HEK293 (cell line): ENCODE data around the gene DDC.

Experiments
- CTCF ChIA-PET: fragments of 350-600 bp; formaldehyde crosslinking; extraction: SDS; loops from one replicate; lab custom pipeline; 2021; ENCODE audit warnings: antibody characterized with exemption; lab: Yijun Ruan, JAX
- POLR2A ChIA-PET: fragments of 300-600 bp; formaldehyde crosslinking; extraction: SDS; loops from one replicate; lab custom pipeline; 2020; ENCODE audit warnings: antibody characterized with exemption, inconsistent platforms; lab: Yijun Ruan, JAX
- H3K27ac ChIP-seq: fragments of 200-500 bp; sonication (Bioruptor generic); 2 replicates; pipeline ENCODE4 v1.5.1; 2014; ENCODE audit warnings: low read depth, low read length, control low read depth, inconsistent platforms; ENCODE audit errors: extremely low read depth
- H3K36me3 ChIP-seq, 2 experiments: fragments of 200-500 bp in 1 of 2; sonication (Bioruptor generic) in 1 of 2; 1 replicate in 1 of 2; 2 replicates in 1 of 2; pipeline ENCODE4 v1.5.1; 2014 to 2017; ENCODE audit warnings: inconsistent platforms in 2 of 2, low read length in 2 of 2; ENCODE audit not compliant: control insufficient read depth in 2 of 2, insufficient read depth in 1 of 2
- H3K4me1 ChIP-seq: fragments of 200-500 bp; sonication (Bioruptor generic); 2 replicates; pipeline ENCODE4 v1.5.1; 2014; ENCODE audit warnings: mild to moderate bottlenecking, low read length, inconsistent platforms; ENCODE audit not compliant: control insufficient read depth, insufficient read depth
- H3K4me3 ChIP-seq: 2 replicates; pipeline ENCODE4 v1.5.1; 2011; ENCODE audit warnings: low read depth, mild to moderate bottlenecking, control low read depth, low read length, moderate library complexity
- H3K9me3 ChIP-seq: fragments of 200-500 bp; sonication (Bioruptor generic); 2 replicates; pipeline ENCODE4 v1.5.1; 2014; ENCODE audit warnings: low read depth, low read length, inconsistent platforms; ENCODE audit not compliant: control insufficient read depth, insufficient read depth
- BCL6B ChIP-seq: fragments of 450-650 bp; formaldehyde crosslinking; IDR thresholded peaks from 2 replicates; pipeline ENCODE4 v1.5.1; 2017; ENCODE audit warnings: missing biosample characterization, missing genetic modification characterization
- ELK4 ChIP-seq: IDR thresholded peaks from 2 replicates; pipeline ENCODE4 v1.6.1; 2011; ENCODE audit warnings: mild to moderate bottlenecking, low read depth, low read length, borderline replicate concordance
- HOXC10 ChIP-seq: sonication (generic); formaldehyde crosslinking; IDR thresholded peaks from 2 replicates; pipeline ENCODE4 v1.8.1; 2023; ENCODE audit warnings: mild to moderate bottlenecking, missing genetic modification reagents
- KLF10 ChIP-seq: fragments of 450-650 bp; IDR thresholded peaks from 2 replicates; pipeline ENCODE4 v1.5.1; 2018; ENCODE audit warnings: missing biosample characterization, mild to moderate bottlenecking, missing genetic modification characterization
- PRDM6 ChIP-seq: fragments of 450-650 bp; formaldehyde crosslinking; IDR thresholded peaks from 2 replicates; pipeline ENCODE4 v1.5.1; 2017; ENCODE audit warnings: missing biosample characterization, missing genetic modification characterization
- SALL2 ChIP-seq: fragments of 450-650 bp; formaldehyde crosslinking; IDR thresholded peaks from 2 replicates; pipeline ENCODE4 v1.5.0; 2017; ENCODE audit warnings: missing biosample characterization, mild to moderate bottlenecking, missing genetic modification characterization, borderline replicate concordance
- TSHZ1 ChIP-seq: fragments of 450-650 bp; formaldehyde crosslinking; IDR thresholded peaks from 2 replicates; pipeline ENCODE4 v1.5.1; 2016; ENCODE audit warnings: missing biosample characterization, missing genetic modification characterization, borderline replicate concordance
- ZBTB48 ChIP-seq: fragments of 450-650 bp; formaldehyde crosslinking; IDR thresholded peaks from 2 replicates; pipeline ENCODE4 v1.5.1; 2016; ENCODE audit warnings: missing biosample characterization, missing genetic modification characterization
- ZBTB49 ChIP-seq: fragments of 450-650 bp; formaldehyde crosslinking; IDR thresholded peaks from 2 replicates; pipeline ENCODE4 v1.5.1; 2016; ENCODE audit warnings: missing biosample characterization, missing genetic modification characterization, low read depth
- ZFHX2 ChIP-seq: fragments of 450-650 bp; formaldehyde crosslinking; conservative IDR thresholded peaks from 2 replicates; pipeline ENCODE4 v1.5.1; 2016; ENCODE audit warnings: missing biosample characterization, missing genetic modification characterization
- ZNF138 ChIP-seq: fragments of 450-650 bp; formaldehyde crosslinking; IDR thresholded peaks from 2 replicates; pipeline ENCODE4 v1.5.1; 2016; ENCODE audit warnings: missing biosample characterization, missing genetic modification characterization, borderline replicate concordance
- ZNF354C ChIP-seq: fragments of 450-650 bp; formaldehyde crosslinking; IDR thresholded peaks from 2 replicates; pipeline ENCODE4 v1.5.1; 2016; ENCODE audit warnings: missing biosample characterization, missing genetic modification characterization, low read depth, borderline replicate concordance
- ZNF37A ChIP-seq: fragments of 450-650 bp; IDR thresholded peaks from 2 replicates; pipeline ENCODE4 v1.5.1; 2018; ENCODE audit warnings: missing biosample characterization, missing genetic modification characterization
- ZNF449 ChIP-seq: fragments of 450-650 bp; formaldehyde crosslinking; IDR thresholded peaks from 2 replicates; pipeline ENCODE4 v1.5.1; 2017; ENCODE audit warnings: missing biosample characterization, mild to moderate bottlenecking, missing genetic modification characterization, moderate library complexity
- ZNF529 ChIP-seq: fragments of 450-650 bp; formaldehyde crosslinking; IDR thresholded peaks from 2 replicates; pipeline ENCODE4 v1.5.1; 2017; ENCODE audit warnings: missing genetic modification characterization, missing biosample characterization; ENCODE audit not compliant: insufficient replicate concordance
- ZNF530 ChIP-seq: fragments of 450-650 bp; formaldehyde crosslinking; IDR thresholded peaks from 2 replicates; pipeline ENCODE4 v1.5.1; 2016; ENCODE audit warnings: low read depth, missing biosample characterization, missing genetic modification characterization
- ZNF555 ChIP-seq: fragments of 450-650 bp; formaldehyde crosslinking; conservative IDR thresholded peaks from 2 replicates; pipeline ENCODE4 v1.5.1; 2017; ENCODE audit warnings: missing biosample characterization, mild to moderate bottlenecking, missing genetic modification characterization, inconsistent platforms
- ZNF596 ChIP-seq: fragments of 450-650 bp; IDR thresholded peaks from 2 replicates; pipeline ENCODE4 v1.5.0; 2018; ENCODE audit warnings: missing biosample characterization, mild to moderate bottlenecking, missing genetic modification characterization, moderate library complexity
- ZNF626 ChIP-seq: fragments of 450-650 bp; sonication (Bioruptor Pico); formaldehyde crosslinking; IDR thresholded peaks from 2 replicates; pipeline ENCODE4 v1.5.1; 2018; ENCODE audit warnings: missing biosample characterization, missing genetic modification characterization, inconsistent platforms
- ZNF707 ChIP-seq: fragments of 450-650 bp; formaldehyde crosslinking; IDR thresholded peaks from 2 replicates; pipeline ENCODE4 v1.5.1; 2016; ENCODE audit warnings: missing biosample characterization, missing genetic modification characterization

DDC gene

GRCh38 chr7:50423860-50424259 lies 141.3 kb downstream of the DDC start:
- Histone ChIP-seq H3K4me1 (no peaks in the 10 kb centered on the region), H3K36me3 (no peaks in the 10 kb centered on the region), H3K27ac (no peak overlapping the region), H3K4me3 (no peak overlapping the region), H3K9me3 (no peaks in the 10 kb centered on the region)
- TF ChIP-seq ZBTB49 (no peak), ZNF530 (no peak), HOXC10 (CRISPR knock-in tag) (no peak), ZNF529 (tag by site-specific recombination) (no peak), TSHZ1 (tag by site-specific recombination) (no peak), ZNF37A (tag by site-specific recombination) (no peak), BCL6B (no peak), PRDM6 (tag by site-specific recombination) (no peak), ZNF555 (no peak), ZBTB48 (tag by site-specific recombination) (no peak), KLF10 (tag by site-specific recombination) (no peak), ZNF354C (tag by site-specific recombination) (no peak), ZNF138 (tag by site-specific recombination) (no peak)
- POLR2A ChIA-PET, result no interaction called here
- CTCF ChIA-PET, result no interaction called here

- CTCF ChIA-PET, result interaction anchor here (0.6 to 0.8 kb wide), 2 partner anchors 719 to 739 kb away, joined by 3 to 4 read pairs; no protein-coding TSS in a partner anchor
- no peak for TF ChIP-seq ZNF596 (tag by site-specific recombination)
- TF ChIP-seq PRDM6 (tag by site-specific recombination), result no peak
- no peak for TF ChIP-seq ELK4
- no peak for TF ChIP-seq ZNF626 (tag by site-specific recombination)
- no peak for TF ChIP-seq ZNF449 (tag by site-specific recombination)
- TF ChIP-seq ZNF707, result no peak
- no peak for TF ChIP-seq SALL2
- no peak for TF ChIP-seq ZFHX2 (tag by site-specific recombination)
These were observed 142.3 kb downstream of the DDC start for GRCh38 chr7:50422858-50423257.

More at GRCh38 chr7:50422858-50423257, 142.3 kb downstream of the DDC start:
- Histone ChIP-seq H3K9me3 (no peaks in the 10 kb centered on the region), H3K4me3 (no peak overlapping the region), H3K27ac (no peak overlapping the region), H3K4me1 (no peaks in the 10 kb centered on the region), H3K36me3 (no peaks in the 10 kb centered on the region)
- POLR2A ChIA-PET, result no interaction called here
